T-helper 2 cell treated with Interferon-gamma antibody and Interleukin-4, amounts not matched to agents 100 ng/mL and 5 ng/mL, for 36 hours (primary cell): Measurements from ENCODE around the gene CDK3. TPM values are rescaled to one million over a fixed set of nuclear protein-coding genes. Genes with fewer than 3 reads are reported as not detected.
"Not testable (repeated sequence)": the region's sequence is repeated elsewhere in the genome, so short reads cannot be mapped to it uniquely, and the experiment has no call there.

ENCODE experiments used
- intact Hi-C: fragments of 100-400 bp; cut with micrococcal nuclease; formaldehyde crosslinking; loops from one replicate; pipeline ENCODE4 v1.15.1; 2023
- total RNA-seq: library from RNA; stranded (reverse); gene quantifications from 2 replicates; pipeline ENCODE4 v1.2.3, GENCODE V29; 2022

CDK3 gene
- total RNA-seq, result 6.7 and 9.8 TPM in 2 replicates

DNA sequence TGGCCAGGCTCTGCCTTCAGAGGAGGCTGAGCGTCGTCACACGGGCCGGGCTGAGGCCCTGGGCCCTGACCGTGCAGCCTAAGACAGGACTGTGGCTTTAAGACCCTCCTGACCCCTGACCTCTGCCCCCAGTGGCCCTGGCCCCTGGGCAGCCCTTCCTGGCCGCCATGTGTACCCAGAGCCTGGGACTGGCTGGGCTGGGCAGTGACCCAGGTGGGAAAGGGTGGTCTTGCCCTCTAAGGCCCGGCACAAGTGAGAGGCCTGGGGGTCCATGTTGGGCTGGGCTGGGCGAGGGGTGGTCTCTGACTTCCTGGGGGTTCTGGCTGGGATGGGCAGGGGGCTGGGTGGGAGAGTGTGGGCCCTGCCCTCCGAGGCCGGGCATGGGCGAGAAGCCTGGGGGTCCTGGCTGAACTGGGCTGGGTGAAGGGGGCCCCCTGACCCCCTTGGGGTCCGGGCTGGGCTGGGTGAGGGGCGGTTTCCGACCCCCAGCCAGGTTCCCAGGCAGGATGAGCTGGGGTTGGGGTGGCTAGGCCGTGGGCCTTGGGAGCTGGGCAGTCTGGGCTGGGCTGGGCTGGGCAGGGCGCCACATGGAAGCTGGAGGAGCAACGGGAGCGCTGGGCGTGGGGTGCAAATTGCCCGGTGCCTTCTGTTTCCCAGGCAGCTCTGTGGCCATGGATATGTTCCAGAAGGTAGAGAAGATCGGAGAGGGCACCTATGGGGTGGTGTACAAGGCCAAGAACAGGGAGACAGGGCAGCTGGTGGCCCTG is at the start of gene CDK3:
Gene CDK3, plus strand, starts transcription at position 101 of the 767 bp plus-strand sequence. Its CDS starts 571 bp downstream, at position 672.
- intact Hi-C loops, result no loop called here

DNA sequence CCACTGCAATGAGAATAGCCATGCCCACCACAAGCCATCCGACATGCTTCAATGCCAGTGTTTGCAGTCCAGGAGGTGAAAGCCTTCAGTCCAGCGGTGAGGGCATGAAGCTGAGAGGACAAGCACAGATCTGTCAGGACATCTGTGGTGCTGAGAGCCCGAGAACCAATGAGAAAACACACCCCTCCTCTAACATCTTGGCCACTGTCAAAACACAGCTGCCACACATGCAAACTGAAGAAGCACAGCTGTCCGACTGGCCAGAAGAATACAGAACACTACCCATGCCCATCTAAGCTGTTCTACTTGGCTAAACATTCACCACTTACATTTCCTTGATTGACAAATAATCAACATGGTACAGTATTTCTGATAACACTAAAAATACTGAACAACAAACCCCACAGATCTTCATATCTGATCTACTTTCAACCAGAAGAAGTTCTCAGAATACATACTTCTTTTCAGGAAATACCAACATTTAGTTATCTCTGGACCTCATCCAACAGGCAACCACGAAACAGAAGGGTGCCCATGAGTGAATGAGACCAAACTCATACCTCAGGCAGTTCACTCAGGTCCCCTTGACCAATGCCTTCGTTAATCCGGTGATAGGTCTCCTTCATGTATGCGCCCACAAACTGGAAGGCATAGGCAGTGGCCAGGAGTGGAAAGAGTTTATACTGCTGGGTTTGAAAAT is 49.6 kb upstream of the CDK3 start:
- intact Hi-C loops, result no loop called here

DNA sequence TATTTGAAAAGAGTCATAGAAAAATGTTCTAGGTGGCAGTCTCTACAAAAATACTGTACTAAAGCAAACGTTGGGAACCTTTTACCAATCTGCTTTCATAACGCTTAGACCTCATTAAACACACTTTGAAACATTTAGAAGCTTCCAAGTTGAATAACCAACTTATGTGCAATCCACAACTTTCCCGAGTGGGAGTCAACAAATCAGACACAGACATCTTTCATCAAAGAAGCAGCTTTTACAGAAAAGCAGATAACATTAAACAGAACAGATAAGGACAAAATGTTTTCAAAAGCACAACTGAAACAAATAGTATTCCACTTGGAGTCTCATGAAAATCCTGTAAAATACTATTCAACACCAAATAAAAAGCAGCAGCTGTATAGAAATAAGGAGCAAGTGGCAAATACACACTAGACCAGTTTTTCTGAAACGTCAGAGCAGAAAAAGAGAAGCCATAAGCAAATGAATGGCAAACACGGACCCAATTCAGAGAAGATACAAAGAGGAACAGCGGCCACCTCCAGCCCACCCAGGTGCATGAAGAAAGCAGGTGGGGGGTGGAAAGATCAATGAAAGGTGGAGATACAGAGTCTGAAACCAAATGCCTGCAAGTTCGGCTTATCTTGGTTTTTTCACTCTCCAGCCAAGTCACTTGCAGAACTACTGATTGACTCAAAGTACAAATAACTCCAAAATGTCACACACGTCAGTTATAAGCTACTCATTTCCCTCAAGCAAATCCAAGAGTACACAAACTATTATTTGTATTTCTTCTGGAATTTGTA is 41.4 kb upstream of the CDK3 start:
- intact Hi-C loops, result no loop called here

DNA sequence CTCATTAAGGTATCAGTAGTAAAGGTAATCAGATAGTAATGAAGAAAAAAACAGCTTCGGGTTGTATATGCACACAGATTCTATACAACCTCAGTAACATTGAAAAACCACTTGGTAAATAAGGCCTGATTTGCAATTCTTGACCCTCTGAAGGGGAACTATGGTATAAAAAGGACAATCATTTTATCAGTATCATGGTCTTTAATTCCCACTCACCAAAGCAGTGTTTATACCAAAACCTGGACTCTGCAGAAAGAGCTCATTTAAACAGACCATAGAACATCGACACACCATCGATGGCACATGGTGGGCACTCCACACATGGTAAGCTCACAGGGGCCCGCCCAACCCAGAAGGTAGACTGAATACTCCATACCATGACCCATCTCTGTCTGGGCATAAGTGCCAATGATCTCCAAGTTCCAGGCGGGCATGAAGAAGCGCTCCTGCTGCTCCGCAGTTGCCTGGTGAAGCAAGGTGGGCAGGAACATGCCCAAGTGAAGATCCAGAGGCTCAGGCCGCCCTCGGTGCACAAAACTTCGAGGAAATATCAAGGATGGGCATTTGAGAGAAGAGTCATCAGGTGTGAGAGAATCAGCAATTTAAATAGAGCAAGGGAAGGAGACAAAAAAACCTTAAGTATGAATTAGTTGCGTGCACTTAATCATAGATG is 40.7 kb upstream of the CDK3 start:
- intact Hi-C loops, result no loop called here

DNA sequence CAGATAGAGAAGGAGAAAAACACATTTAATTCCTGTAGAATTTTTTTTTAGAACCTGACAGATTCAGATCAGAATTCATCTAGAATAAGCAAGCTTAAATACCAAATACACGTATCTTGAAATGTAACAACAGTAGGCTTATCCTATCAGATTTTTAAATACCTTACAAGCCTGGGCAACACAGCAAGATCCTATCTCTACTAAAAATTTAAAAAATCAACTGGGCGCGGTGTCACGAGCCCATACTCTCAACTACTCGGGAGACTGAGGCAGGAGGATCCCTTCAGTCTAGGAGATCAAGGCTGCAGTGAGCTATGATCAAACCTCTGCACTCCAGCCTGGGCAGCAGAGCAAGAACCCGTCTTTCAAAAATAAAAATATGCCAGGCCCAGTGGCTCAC is 35.2 kb upstream of the CDK3 start:
- intact Hi-C loops, result no loop called here

DNA sequence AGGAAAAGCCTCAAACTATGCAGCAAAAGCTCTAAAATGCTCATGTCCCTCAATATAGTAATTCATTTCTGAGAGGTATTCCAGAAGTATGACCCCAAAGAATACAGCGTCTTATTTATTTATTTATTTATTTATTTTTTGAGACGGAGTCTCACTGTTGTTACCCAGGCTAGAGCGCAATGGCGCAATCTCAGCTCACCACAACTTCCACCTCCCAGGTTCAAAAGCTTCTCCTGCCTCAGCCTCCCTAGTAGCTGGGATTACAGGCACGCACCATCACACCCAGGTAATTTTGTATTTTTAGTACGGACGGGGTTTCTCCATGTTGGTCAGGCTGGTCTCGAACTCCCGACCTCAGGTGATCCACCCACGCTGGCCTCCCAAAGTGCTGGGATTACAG is 31.6 kb upstream of the CDK3 start:
- intact Hi-C loops, result not testable (repeated sequence)

DNA sequence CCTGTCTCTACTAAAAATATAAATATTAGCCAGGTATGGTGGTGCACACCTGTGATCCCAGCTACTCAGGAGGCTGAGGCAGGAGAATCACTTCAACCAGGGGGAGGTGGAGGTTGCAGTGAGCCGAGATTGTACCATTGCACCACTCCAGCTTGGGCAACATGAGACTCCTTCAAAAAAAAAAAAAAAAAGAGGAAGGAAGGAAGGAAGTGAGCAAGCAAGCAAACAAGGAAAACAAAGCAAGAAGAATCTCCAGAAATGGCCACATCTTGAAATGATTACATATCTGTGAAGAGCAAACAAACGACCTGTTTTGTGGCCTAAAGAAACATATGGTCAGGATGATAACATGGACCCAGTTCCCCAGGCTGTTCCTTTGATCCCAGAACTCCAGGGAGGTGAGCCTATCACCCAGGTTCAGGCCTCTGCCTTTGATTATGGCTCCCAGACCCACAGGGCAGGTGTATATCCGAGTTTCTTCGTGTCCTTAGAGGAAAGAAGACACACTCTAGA is 30.6 kb upstream of the CDK3 start:
- intact Hi-C loops, result no loop called here

DNA sequence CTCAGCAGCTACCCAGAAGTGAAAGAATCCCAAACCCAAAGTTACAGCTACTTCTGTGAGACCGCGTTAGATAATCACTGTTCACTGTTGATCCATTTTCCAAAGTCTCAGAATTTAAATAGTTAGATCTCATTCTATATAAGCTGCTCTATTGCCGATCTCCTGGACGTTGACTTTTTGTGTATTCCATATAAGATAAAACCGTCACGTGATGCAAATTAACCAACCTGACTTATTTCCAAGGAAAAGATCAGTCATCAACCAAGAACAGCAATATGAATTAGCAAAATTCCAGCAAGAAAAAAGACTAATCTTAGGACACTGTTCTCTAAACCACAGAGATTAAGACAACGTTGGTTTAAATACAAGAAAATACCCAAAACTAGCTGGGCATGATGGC is 30.0 kb upstream of the CDK3 start:
- intact Hi-C loops, result no loop called here

DNA sequence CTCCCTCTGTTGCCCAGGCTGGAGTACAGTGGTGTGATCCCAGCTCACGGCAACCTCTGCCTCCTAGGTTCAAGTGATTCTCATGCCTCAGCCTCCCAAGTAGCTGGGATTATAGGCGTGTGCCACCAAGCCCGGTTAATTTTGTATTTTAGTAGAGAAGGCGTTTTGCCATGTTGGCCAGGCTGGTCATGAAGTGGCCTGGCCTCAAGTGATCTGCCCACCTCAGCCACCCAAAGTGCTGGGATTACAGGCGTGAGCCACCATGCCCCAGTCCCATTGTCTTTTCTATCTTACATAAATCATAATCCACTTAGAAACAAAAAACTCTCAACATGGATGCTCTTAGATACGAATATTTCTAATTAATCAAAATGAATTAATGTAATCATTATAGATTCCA is 25.5 kb upstream of the CDK3 start:
- intact Hi-C loops, result not testable (repeated sequence)

DNA sequence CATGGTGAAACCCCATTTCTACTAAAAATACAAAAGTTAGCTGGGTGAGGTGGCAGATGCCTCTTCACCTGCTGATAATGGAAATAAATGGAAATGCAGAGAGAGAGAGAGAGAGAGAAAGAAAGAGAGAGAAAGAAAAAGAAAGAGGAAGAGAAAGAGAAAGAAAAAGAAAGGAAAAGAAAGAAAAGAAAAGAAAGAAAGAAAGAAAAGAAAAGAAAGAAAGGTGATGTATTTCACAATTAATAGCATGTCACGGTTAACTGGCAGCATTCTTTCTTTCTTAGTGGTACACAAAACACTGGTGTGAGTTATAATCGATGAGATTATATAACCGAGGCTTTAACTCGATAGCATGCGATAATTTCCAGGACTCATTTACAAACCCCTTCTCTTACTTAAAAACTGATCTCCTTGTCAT is 24.9 kb upstream of the CDK3 start:
- intact Hi-C loops, result no loop called here

DNA sequence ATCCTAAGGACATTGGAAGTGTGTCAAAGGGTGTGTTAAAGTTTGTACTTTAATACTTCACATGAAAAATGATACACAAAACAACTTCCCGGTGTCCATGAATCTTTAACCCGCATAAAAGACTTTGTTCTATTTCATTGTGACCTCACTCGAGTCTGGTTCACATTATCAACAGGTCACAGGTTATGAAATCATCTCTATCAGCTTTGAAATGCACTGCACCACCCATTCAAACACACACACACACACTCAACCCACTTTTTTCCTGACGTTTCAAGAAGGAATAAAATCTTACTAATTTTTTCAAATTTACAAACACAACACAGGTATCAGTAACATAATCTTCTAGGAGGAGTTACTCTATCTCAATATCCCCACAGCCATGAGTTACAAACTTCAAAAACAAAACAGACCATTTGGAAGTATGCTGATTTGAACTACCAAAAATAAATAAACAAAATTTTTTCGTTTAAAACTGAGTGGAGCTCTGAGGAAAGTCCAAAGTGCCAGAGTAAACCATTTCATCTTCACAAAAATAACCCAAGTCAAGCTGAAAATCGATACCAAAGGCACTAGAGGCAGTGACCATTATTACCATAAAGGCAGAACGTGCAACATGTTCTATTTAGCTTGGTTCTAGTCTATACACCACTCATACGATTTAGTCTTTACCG is 24.3 kb upstream of the CDK3 start:
- intact Hi-C loops, result no loop called here

DNA sequence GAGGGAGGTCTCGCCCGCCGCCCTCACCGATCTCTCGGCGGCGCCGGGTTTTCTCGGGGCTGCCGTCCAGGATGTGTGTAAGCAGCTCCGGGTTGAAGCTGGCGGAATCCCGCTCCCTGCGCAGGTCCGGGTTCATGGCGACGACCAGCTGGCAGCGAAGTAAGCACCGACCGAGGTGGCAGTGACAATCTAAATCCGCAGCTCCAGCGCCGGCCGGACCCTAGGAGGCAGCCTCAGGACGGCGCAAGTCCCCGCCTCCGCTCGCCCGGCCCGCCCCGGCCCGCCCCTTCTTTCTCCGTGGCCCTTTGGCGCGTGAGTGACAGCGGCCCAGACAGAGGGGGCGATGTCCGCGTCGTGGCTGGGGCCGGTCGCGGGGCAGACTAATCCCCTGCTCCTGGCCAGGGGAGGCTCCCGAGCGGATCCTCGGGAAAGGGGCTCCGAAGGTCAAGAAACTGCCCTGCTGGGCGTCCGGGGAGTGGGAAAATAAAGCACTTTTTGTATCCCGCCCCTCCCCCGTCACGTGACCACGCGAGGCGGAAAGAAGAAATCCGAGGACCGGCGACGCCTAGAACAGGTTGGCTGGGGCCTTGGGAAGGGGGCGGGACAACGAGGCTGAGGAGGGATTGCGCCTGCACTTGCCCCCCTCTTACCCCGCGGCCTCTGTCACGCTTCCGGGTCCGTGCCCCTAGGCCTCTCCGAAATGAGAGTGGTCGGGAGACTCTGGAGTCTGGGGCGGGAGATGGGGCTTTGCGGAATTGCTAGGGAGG is 21.5 kb upstream of the CDK3 start, which contains the start of the genes ACOX1 and TEN1:
Gene ACOX1, minus strand, starts transcription at position 229 of the 767 bp plus-strand sequence. Its CDS starts 93 bp downstream, at position 136.
Gene TEN1, plus strand, starts transcription at position 303 of the 767 bp plus-strand sequence. CDS start 6,953 bp downstream, outside the sequence.
- intact Hi-C loops, result loop anchor here (1.0 kb wide), 3 partner anchors 38 to 93 kb away; partner anchors contain the start of genes FBF1 and SRP68

DNA sequence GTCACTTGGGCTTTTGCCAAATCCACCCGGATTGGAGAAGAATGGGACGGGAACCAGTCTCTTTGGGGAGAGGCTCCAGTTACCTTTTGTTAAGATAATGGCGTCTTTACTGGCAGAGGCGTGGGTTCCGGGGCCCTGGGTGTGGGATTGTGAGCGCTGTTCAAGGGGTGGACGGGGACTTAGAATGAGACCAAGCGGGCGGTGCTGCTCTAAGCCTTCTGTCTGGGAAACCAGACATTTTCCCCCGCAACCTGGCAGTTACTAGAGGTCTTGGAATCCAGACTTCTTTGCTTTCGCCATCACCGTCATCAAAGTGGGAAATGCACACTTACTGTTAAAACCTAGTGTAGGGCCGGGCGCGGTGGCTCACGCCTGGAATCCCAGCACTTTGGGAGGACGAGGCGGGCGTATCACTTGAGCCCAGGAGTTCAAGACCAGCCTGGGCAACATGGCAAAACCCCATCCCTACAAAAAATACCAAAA is 20.9 kb upstream of the CDK3 start:
- intact Hi-C loops, result loop anchor here (1.0 kb wide), 3 partner anchors 38 to 93 kb away; partner anchors contain the start of genes FBF1 and SRP68

DNA sequence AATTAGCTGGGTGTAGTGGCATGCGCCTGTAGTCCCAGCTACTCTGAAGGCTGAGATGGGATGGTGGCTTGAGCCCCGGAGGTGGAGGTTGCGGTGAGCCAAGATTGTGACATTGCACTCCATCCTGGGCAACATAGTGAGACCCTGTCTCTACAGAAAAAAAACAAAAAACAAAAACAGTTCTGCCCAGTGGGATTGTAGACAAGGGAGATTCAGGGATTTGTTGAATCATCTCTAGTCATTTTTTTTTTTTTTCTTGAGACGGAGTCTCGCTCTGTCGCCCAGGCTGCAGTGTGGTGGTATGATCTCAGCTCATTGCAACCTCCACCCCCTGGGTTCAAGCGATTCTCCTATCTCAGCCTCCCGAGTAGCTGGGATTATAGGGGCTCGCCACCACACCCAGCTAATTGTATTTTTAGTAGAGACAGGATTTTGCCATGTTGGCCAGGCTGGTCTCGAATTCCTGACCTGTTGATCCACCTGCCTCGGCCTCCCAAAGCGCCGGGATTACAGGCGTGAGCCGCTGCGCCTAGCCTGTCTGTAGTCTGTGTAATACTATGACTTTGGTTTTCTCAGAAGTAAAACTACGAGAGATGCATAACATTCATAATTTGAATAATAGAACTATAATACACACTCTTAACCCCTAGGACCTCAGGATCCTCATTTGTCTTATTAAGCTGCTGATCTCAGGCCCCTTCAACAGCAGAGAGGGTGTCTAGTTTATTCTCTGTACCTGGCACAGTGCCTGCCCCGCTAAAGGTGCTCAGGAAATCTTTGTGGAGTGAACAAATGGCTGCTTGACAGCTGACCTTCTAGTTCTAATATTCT is 20.3 kb upstream of the CDK3 start:
- intact Hi-C loops, result no loop called here

DNA sequence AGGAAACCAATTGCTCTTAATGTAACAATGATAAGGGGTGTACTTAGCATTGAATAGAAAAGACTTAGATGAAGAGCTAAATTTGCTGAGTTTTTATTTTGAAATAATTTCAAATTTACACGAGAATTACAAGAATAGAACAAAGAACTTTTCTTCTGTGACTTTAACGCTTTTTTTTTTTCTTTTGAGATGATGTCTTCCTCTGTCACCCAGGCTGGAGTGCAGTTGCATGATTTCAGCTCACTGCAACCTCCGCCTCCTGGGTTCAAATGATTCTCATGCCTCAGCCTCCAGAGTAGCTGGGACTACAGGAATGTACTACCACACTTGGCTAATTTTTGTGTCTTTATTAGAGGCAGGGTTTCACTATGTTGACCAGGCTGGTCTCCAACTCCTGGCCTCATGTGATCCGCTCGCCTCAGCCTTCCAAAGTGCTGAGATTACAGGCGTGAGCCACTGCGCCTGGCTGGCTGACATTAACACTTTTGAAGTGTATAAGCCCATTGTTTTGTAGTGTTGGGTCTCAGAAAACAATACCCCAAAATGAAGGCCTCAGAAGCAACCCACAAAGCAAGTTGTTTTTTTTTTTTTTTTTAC is 19.5 kb upstream of the CDK3 start:
- intact Hi-C loops, result no loop called here

DNA sequence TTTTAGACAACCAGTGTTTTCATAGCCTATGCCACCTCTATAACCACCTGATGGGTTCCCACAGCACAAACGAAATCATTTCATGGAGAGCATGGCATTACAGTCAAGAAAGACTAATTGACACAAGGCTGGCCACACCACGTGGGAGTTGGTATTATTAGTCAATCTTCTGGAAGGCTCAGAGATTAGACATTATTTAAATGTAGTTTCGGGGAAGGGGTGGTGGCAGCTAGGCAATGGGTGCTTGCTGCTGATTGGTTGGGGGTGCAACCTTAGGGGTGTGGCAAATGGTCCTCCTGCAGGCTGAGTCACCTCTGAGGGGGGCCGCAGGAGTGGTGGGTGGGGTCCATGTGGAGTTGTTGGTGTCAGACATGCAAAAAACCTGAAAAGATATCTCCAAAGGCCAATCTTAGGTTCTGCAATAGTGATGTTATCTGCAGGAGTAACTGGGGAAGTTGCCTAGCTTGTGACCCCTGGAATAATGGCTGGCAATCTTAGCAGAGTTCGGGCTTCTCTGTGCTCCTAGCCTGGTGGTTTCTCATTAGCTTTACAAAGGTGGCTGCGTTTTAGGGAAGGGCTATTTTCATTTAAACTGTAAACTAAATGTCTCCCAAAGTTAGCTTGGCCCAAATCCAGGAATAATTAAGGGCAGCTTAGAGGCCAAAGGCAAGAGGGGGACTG is 17.0 kb upstream of the CDK3 start:
- intact Hi-C loops, result no loop called here

DNA sequence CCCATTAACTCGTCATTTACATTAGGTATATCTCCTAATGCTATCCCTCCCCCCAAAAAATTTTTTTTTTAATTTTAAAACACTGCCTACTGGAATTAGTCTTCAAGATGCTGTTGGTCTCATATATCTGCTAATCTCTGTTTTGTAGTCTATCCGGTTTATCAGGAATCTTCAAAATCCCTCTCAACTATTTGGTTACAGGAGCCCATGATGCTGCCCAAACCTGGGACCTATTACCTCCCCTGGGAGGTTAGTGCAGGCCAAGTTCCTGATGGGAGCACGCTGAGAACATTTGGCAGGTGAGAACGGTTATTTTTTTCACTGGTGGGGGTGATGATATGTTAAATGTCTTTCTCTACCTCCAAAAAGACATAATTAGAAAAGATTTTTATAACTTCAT is 14.7 kb upstream of the CDK3 start:
- intact Hi-C loops, result no loop called here
